Embryonic facial prominence (tissue), 1 donor: ENCODE data around the gene KCTD8.

ENCODE experiments used
- DNase-seq: peaks from one replicate; pipeline ENCODE4 v3.0.0-alpha.2; 2016; ENCODE audit errors: extremely low spot score

KCTD8 gene

GRCh38 chr4:44162538-44163270 lies 285.9 kb downstream of the KCTD8 start:
- no peak for DNase-seq

DNA sequence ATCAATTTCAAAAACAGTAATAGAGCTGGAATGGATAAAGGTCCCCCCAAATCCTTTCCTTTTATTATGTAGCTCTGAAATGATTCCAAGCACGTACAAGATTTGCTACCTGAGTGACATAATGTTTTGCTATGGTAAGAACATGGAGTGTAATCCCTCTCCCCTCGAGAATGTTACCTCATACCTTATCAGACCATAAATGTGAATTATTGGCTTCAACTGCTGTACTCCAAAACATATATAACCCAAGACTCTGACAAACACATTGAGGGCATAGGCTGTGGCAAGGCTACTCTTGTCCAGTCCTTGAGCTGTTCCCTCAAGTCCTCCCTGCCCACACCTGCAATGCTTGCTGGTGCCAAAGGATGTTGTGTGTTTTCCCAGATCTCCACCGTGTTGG lies 286.9 kb downstream of the KCTD8 start:
- DNase-seq, result no peak

DNA sequence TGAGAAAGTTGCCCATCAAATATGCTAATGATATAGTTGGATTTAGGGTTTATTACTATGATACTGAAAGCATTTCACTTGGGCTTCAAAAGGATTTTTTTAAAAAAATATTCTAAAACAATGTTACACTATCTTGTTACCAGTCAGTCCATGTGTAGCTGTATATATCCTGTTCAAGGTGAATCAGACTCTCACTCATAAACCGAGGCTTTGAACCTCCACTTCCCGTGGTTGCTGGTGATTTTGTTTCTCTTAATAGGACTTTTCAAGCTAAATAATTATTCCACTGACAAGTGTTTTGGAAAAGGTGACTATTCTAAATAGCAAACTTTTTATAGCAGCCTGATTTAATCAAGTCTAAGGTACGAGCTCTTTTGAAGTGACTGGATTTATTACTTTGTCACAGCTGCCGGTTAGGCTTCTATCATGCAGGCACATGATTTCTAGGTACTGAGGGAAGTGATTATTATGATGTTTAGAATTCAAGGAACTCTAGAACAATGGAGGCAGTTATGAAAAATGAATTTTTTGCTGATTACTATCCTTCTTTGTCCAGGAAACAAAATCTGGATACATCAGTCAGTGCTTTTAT lies 287.7 kb downstream of the KCTD8 start:
- no peak for DNase-seq

- no peak for DNase-seq
These were observed 288.6 kb downstream of the KCTD8 start for GRCh38 chr4:44159991-44160390.

DNA sequence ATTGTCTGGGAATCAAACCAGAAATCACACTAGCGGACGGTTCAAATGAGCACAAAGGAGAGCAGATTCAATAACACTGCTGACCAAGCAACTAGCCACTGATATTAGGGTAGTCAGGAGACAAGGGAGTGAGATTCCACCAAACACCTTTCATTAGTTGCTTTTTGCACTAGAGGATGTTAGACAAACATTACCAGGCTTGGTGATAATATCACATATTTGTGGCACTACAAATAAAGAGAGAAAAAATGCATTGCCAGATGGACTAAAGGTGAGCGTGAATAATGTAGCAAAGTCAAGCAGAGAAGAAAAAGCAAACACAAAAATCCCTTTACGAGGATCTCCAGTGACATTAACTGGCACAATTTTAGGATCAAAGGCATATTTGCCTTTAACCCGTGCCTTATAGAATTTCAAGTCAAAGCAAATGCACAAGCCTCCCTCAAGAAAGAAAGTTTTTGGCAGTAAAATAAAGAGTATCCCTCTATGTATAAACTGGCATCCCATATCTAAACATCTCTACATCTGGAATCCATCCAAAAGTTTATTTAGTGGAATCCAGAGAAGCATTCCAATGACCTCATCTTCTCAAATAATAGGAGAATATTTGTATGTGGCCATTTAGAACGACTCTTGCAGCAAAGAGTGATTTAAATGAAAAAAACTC lies 290.9 kb downstream of the KCTD8 start:
- DNase-seq, result no peak

- DNase-seq, result no peak
These were observed 298.5 kb downstream of the KCTD8 start for GRCh38 chr4:44150091-44150576.

DNA sequence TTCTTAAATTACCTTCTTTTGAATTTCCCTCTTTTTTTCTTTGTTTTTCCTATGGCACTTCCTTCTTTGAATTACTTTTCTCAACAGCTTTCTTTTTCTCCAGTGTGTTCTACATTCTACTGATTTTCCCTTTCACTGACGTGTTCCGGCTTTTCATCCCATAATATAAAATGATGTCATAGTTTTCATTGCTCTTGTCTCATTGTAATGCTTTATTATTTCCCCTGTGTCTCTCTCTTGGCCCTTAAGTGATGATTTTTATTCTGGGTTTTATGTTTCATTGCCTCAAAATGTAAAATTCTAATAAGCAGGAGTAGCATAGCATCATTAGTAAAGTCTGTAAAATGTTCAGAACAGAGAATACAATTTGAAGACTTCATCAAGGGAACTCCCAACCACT lies 299.3 kb downstream of the KCTD8 start:
- DNase-seq, result no peak

DNA sequence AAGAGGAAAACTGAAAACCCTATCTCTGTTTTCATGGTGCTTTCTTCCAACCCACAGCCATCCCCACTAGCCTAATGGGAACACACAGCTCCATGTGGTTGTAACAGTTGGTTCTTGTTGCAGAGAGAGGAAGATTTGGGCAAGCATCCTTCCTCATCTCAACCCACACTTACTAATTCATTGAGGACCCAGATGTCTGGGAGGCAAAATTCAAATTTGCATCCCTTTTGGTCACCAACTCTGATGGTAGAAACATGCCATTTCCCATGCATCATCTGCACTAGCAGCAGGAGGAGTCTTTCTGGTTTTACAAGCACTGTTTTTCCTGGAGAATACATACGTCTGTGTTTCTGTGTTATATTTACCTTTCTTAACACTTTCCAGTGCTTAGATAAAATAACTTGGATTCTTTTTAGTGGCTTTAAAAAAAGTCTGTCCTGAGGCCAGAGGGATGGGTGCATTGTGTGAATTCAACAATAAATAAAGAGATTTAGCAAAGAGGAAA lies 301.0 kb downstream of the KCTD8 start:
- DNase-seq, result no peak

GRCh38 chr4:44146516-44146915 lies 302.1 kb downstream of the KCTD8 start:
- DNase-seq, result no peak

DNA sequence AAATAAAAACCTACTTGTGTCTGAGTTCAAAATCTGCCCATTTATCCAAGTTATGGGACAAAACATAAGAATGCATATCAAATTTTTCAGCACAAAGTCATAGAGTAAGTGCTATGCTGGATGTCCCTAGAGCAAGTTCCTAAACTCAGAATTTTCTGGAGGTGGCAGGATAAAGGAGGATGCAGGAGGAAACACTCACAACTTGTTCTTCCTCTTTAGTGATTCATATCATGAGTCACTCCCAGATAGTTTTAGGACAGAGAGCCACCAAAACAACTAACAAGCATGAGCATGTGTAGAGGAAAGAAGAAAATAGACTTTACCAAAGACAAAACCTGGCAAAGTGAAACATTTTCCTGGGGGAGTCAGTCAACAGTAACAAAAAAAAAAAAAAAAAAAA lies 302.7 kb downstream of the KCTD8 start:
- DNase-seq, result no peak

GRCh38 chr4:44132526-44132925 lies 316.1 kb downstream of the KCTD8 start:
- DNase-seq, result no peak
